ENCODE results near the gene ELL3. TPM values are rescaled to one million over a fixed set of nuclear protein-coding genes. Genes with fewer than 3 reads are reported as not detected.

The ELL3 gene
- total and polyA plus RNA-seq, 2 donors from 2014 or later, result 2.5 to 2.7 TPM

DNA sequence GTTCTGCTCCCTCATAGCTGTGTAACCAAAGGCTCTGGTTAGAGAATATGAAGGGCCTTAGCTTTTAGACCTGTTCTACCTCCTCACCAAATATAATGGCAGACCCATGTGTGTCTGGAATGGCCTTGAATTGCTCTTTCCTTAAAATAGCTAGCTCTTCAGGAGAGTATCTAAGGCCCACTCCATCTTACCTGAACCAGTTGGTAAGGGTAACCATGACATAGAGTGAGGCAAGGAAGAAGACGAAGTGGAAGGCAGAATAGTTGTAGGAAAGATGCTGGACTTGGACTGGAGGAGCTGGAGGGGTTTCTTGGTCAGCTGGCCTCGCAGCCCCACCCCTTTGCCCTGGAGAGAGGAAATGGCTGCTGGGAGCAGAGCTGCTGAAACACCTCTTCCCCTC lies 18.4 kb upstream of the ELL3 start:
- H3K27ac ChIP-seq (ENCODE audit: low read depth in 2 of 2, low read length in 2 of 2), result no peak overlapping the region

DNA sequence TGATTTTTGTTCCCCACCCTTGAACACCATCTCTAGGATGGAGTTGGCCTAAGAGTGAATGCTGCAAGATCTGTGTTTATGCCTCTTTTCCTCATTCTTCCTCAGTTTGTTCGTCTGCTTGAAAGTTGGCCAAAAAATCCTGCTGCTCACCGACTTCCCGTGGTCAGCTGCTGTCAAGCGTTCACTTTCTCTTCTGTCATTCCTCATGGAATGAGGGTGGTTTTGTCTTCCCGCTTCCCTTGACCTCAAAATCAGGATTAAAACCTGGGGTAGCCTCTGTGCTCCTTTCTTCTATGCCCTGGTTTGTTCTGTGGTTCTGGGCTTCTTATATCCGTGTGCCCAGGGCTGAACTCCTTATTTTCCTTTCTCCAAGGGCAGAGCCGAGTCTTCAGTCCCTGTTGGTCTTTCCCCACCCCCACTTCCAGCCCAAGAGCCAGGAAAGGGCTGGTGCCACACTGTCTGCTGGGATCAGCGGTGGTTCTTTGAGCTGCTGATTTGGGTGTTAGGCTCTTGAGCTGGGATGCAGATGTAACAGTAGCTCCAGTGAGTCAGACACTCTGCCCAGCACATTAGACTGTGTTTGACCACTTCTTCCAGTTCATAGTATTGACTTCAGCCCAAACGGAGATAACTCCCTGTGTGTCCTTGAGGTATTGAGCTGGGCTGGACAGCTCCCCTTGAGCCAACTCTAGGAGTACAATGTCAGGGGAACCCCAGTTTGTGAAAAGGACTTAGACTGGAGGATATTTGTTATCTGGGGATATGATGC lies 17.7 kb upstream of the ELL3 start:
- peaks cover 11 to 25% (median 23%) of the 10 kb centered on the region in 3 donors for H3K36me3 ChIP-seq (ENCODE audit: control insufficient read depth in 2 of 3, insufficient read depth in 3 of 3, low read length in 3 of 3)
- DNase-seq, result no peak

More for the DNA sequence above, 18.4 kb upstream of the ELL3 start:
- DNase-seq, result no peak
- no peak for FAIRE-seq
- no peak overlapping the region for H3K9ac ChIP-seq (ENCODE audit: low read length in 3 of 3)
- TF ChIP-seq, protein P1, sequence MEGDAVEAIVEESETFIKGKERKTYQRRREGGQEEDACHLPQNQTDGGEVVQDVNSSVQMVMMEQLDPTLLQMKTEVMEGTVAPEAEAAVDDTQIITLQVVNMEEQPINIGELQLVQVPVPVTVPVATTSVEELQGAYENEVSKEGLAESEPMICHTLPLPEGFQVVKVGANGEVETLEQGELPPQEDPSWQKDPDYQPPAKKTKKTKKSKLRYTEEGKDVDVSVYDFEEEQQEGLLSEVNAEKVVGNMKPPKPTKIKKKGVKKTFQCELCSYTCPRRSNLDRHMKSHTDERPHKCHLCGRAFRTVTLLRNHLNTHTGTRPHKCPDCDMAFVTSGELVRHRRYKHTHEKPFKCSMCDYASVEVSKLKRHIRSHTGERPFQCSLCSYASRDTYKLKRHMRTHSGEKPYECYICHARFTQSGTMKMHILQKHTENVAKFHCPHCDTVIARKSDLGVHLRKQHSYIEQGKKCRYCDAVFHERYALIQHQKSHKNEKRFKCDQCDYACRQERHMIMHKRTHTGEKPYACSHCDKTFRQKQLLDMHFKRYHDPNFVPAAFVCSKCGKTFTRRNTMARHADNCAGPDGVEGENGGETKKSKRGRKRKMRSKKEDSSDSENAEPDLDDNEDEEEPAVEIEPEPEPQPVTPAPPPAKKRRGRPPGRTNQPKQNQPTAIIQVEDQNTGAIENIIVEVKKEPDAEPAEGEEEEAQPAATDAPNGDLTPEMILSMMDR (IDR thresholded peaks at IDR 0.05; ENCODE audit: borderline replicate concordance, extremely low read depth, insufficient read depth), result no peak
- H3K9me3 ChIP-seq (ENCODE audit: control insufficient read depth in 2 of 3, insufficient read depth in 1 of 3, low read length in 3 of 3), result no peaks in the 10 kb centered on the region
- no peak overlapping the region for H3K4me3 ChIP-seq (ENCODE audit: low read length in 3 of 3)
- H3K27me3 ChIP-seq (ENCODE audit: control insufficient read depth, insufficient read depth, low read length), result no peaks in the 10 kb centered on the region
- intact Hi-C loops (cut with DNase I), result no loop called here
- peaks cover 5 to 45% (median 35%) of the 10 kb centered on the region in 3 donors for H3K4me1 ChIP-seq (ENCODE audit: control insufficient read depth in 2 of 3, insufficient read depth in 2 of 3, low read depth in 1 of 3, low read length in 3 of 3)
- peaks cover 11 to 28% (median 25%) of the 10 kb centered on the region in 3 donors for H3K36me3 ChIP-seq (ENCODE audit: control insufficient read depth in 2 of 3, insufficient read depth in 3 of 3, low read length in 3 of 3)

DNA sequence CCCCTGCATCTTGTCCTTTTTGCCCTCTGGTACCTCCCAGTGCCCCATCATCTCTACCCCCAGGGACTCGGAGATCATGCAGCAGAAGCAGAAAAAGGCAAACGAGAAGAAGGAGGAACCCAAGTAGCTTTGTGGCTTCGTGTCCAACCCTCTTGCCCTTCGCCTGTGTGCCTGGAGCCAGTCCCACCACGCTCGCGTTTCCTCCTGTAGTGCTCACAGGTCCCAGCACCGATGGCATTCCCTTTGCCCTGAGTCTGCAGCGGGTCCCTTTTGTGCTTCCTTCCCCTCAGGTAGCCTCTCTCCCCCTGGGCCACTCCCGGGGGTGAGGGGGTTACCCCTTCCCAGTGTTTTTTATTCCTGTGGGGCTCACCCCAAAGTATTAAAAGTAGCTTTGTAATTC lies 16.9 kb upstream of the ELL3 start:
- DNase-seq, result no peak

More for the DNA sequence above, 17.7 kb upstream of the ELL3 start:
- Histone ChIP-seq H3K27ac (ENCODE audit: low read depth in 2 of 2, low read length in 2 of 2) (no peak overlapping the region), H3K9me3 (ENCODE audit: control insufficient read depth in 2 of 3, insufficient read depth in 1 of 3, low read length in 3 of 3) (no peaks in the 10 kb centered on the region), H3K4me1 (ENCODE audit: control insufficient read depth in 2 of 3, insufficient read depth in 2 of 3, low read depth in 1 of 3, low read length in 3 of 3) (peaks cover 5 to 38% (median 30%) of the 10 kb centered on the region in 3 donors), H3K27me3 (ENCODE audit: control insufficient read depth, insufficient read depth, low read length) (no peaks in the 10 kb centered on the region), H3K4me3 (ENCODE audit: low read length in 3 of 3) (peak overlapping the region in 2 of 3 donors; percentile 7 to 100), H3K9ac (ENCODE audit: low read length in 3 of 3) (peak overlapping the region in 1 of 3 donors; percentile 4)
- FAIRE-seq, result no peak
- intact Hi-C loops (cut with DNase I), result no loop called here
- TF ChIP-seq, protein P1 (IDR thresholded peaks at IDR 0.05; ENCODE audit: borderline replicate concordance, extremely low read depth, insufficient read depth), result no peak

More for the DNA sequence above, 16.9 kb upstream of the ELL3 start:
- Histone ChIP-seq H3K9me3 (ENCODE audit: control insufficient read depth in 2 of 3, insufficient read depth in 1 of 3, low read length in 3 of 3) (no peaks in the 10 kb centered on the region), H3K9ac (ENCODE audit: low read length in 3 of 3) (peak overlapping the region; percentile 95 to 100 (median 100)), H3K4me1 (ENCODE audit: control insufficient read depth in 2 of 3, insufficient read depth in 2 of 3, low read depth in 1 of 3, low read length in 3 of 3) (peaks cover 5 to 31% (median 26%) of the 10 kb centered on the region in 3 donors), H3K27ac (ENCODE audit: low read depth in 2 of 2, low read length in 2 of 2) (peak overlapping the region; percentile 99), H3K27me3 (ENCODE audit: control insufficient read depth, insufficient read depth, low read length) (no peaks in the 10 kb centered on the region), H3K36me3 (ENCODE audit: control insufficient read depth in 2 of 3, insufficient read depth in 3 of 3, low read length in 3 of 3) (peaks cover 11 to 23% (median 20%) of the 10 kb centered on the region in 3 donors), H3K4me3 (ENCODE audit: low read length in 3 of 3) (peak overlapping the region in 2 of 3 donors; percentile 96 to 100)
- TF ChIP-seq, protein P1 (IDR thresholded peaks at IDR 0.05; ENCODE audit: borderline replicate concordance, extremely low read depth, insufficient read depth), result no peak
- FAIRE-seq, result no peak
- intact Hi-C loops (cut with DNase I), result no loop called here

Data from kidney (tissue), 14 donors.